Trophoblast cell (in vitro differentiated cells and primary cell): ENCODE data around the gene ZNF765.
"Not testable (repeated sequence)": the region's sequence is repeated elsewhere in the genome, so short reads cannot be mapped to it uniquely, and the experiment has no call there.

Experiments
- DNase-seq, 2 donors: peaks; one replicate each; pipeline ENCODE4 v3.0.0-alpha.2; 2016
- H2AFZ ChIP-seq: 2 replicates; pipeline ENCODE4 v1.6.1; 2013; ENCODE audit warnings: low read length, moderate library complexity, mild to moderate bottlenecking; ENCODE audit not compliant: insufficient read depth, poor library complexity
- H2AK5ac ChIP-seq: 2 replicates; pipeline ENCODE4 v1.6.1; 2013; ENCODE audit warnings: mild to moderate bottlenecking, low read length
- H2BK120ac ChIP-seq: 2 replicates; pipeline ENCODE4 v1.6.1; 2013; ENCODE audit warnings: low read length, mild to moderate bottlenecking, moderate library complexity; ENCODE audit not compliant: insufficient read depth, poor library complexity
- H2BK12ac ChIP-seq: 2 replicates; pipeline ENCODE4 v1.6.1; 2013; ENCODE audit warnings: mild to moderate bottlenecking, low read length, moderate library complexity
- H2BK5ac ChIP-seq: 2 replicates; pipeline ENCODE4 v1.6.1; 2013; ENCODE audit warnings: low read length, low read depth, moderate library complexity, mild to moderate bottlenecking; ENCODE audit not compliant: poor library complexity
- H3K14ac ChIP-seq: 2 replicates; pipeline ENCODE4 v1.6.1; 2013; ENCODE audit warnings: mild to moderate bottlenecking, low read length
- H3K18ac ChIP-seq: 2 replicates; pipeline ENCODE4 v1.6.1; 2013; ENCODE audit warnings: mild to moderate bottlenecking, low read length
- H3K23ac ChIP-seq: 2 replicates; pipeline ENCODE4 v1.6.1; 2013; ENCODE audit warnings: low read length
- H3K27ac ChIP-seq: 2 replicates; pipeline ENCODE4 v1.5.1; 2013; ENCODE audit warnings: low read depth, mild to moderate bottlenecking, inconsistent platforms, low read length, moderate library complexity
- H3K27me3 ChIP-seq: 2 replicates; pipeline ENCODE4 v1.6.1; 2013; ENCODE audit warnings: inconsistent platforms, mild to moderate bottlenecking, low read length, moderate library complexity; ENCODE audit not compliant: insufficient read depth
- H3K36me3 ChIP-seq, 2 experiments: 1 replicate in 1 of 2; 2 replicates in 1 of 2; pipeline ENCODE4 v1.6.1; 2013; ENCODE audit warnings: low read length in 2 of 2, mild to moderate bottlenecking in 2 of 2, moderate library complexity in 1 of 2; ENCODE audit not compliant: insufficient read depth in 2 of 2, control insufficient read depth in 1 of 2
- H3K4ac ChIP-seq: 2 replicates; pipeline ENCODE4 v1.6.1; 2013; ENCODE audit warnings: low read depth, mild to moderate bottlenecking, low read length, moderate library complexity
- H3K4me1 ChIP-seq, 2 experiments: 1 replicate in 1 of 2; 2 replicates in 1 of 2; pipeline ENCODE4 v1.6.1; 2013; ENCODE audit warnings: low read length in 2 of 2, mild to moderate bottlenecking in 2 of 2, moderate library complexity in 1 of 2; ENCODE audit not compliant: insufficient read depth in 2 of 2, control insufficient read depth in 1 of 2
- H3K4me2 ChIP-seq: 2 replicates; pipeline ENCODE4 v1.6.1; 2013; ENCODE audit warnings: inconsistent platforms, mild to moderate bottlenecking, low read length, moderate library complexity
- H3K4me3 ChIP-seq: 2 replicates; pipeline ENCODE4 v1.5.1; 2013; ENCODE audit warnings: mild to moderate bottlenecking, low read depth, low read length, inconsistent platforms
- H3K79me1 ChIP-seq: one replicate; pipeline ENCODE4 v1.6.1; 2013; ENCODE audit warnings: low read length
- H3K79me2 ChIP-seq: 2 replicates; pipeline ENCODE4 v1.6.1; 2013; ENCODE audit warnings: low read length, mild to moderate bottlenecking; ENCODE audit not compliant: control insufficient read depth, insufficient read depth, poor library complexity
- H3K9ac ChIP-seq: 2 replicates; pipeline ENCODE4 v1.6.1; 2013; ENCODE audit warnings: mild to moderate bottlenecking, low read length
- H3K9me3 ChIP-seq: 2 replicates; pipeline ENCODE4 v1.6.1; 2013; ENCODE audit warnings: low read depth, mild to moderate bottlenecking, control low read depth, inconsistent platforms, low read length; ENCODE audit not compliant: insufficient read depth
- H4K12ac ChIP-seq: 2 replicates; pipeline ENCODE4 v1.6.1; 2013; ENCODE audit warnings: low read depth, mild to moderate bottlenecking, low read length, moderate library complexity
- H4K8ac ChIP-seq: 2 replicates; pipeline ENCODE4 v1.6.1; 2013; ENCODE audit warnings: low read depth, mild to moderate bottlenecking, low read length, moderate library complexity
- H4K91ac ChIP-seq: one replicate; pipeline ENCODE4 v1.6.1; 2013; ENCODE audit warnings: low read depth, mild to moderate bottlenecking, low read length, moderate library complexity
- WGBS: extraction: QIAGEN DNeasy Blood & Tissue Kit; methylation state at CpG from one replicate; pipeline ENCODE4 v1.1.7; 2013; ENCODE audit warnings: missing lambda C conversion rate; ENCODE audit not compliant: insufficient read length, insufficient coverage; ENCODE audit errors: extremely low coverage; 5-methylcytosine and 5-hydroxymethylcytosine counted together

Gene ZNF765

GRCh38 chr19:53431399-53432087 lies 36.6 kb downstream of the ZNF765 start, which contains the start of gene ZNF761:
Gene ZNF761 (plus strand): TSS chr19:53431984. CDS start chr19:53447269, 15,285 bp downstream.
- H3K27ac ChIP-seq, result peak within 1 kb of the TSS; percentile 14
- H3K4me3 ChIP-seq, result peak within 1 kb of the TSS; percentile 74
- peak within 1 kb of the TSS; percentile 80 for H3K18ac ChIP-seq
- DNase-seq, result peak; percentile 98
- peaks cover 1 to 2% of the 10 kb centered on the region in 2 experiments for H3K4me1 ChIP-seq
- H3K36me3 ChIP-seq, result peaks cover 7 to 14% of the 10 kb centered on the region in 2 experiments
- no peaks in the 10 kb centered on the region for H3K27me3 ChIP-seq
- H2AFZ ChIP-seq, result peak within 1 kb of the TSS; percentile 50
- no peak within 1 kb of the TSS for H2BK12ac ChIP-seq
- H4K12ac ChIP-seq, result peak within 1 kb of the TSS; percentile 12
- H3K79me1 ChIP-seq, result peaks cover 6% of the 10 kb centered on the region
- H2BK120ac ChIP-seq, result no peak within 1 kb of the TSS
- peak within 1 kb of the TSS; percentile 42 for H2BK5ac ChIP-seq
- H3K4me2 ChIP-seq, result peak within 1 kb of the TSS; percentile 86
- peak within 1 kb of the TSS; percentile 80 for H4K8ac ChIP-seq
- peak within 1 kb of the TSS; percentile 32 for H4K91ac ChIP-seq
- H3K79me2 ChIP-seq, result peaks cover 3% of the 10 kb centered on the region
- peak within 1 kb of the TSS; percentile 77 for H3K14ac ChIP-seq
- H3K9ac ChIP-seq, result peak within 1 kb of the TSS; percentile 34
- no peak within 1 kb of the TSS for H3K23ac ChIP-seq
- peak within 1 kb of the TSS; percentile 87 for H2AK5ac ChIP-seq
- no peaks in the 10 kb centered on the region for H3K9me3 ChIP-seq
- WGBS, result no CpG with 5 or more reads among the region's 46 CpGs
- H3K4ac ChIP-seq, result peak within 1 kb of the TSS; percentile 91

DNA sequence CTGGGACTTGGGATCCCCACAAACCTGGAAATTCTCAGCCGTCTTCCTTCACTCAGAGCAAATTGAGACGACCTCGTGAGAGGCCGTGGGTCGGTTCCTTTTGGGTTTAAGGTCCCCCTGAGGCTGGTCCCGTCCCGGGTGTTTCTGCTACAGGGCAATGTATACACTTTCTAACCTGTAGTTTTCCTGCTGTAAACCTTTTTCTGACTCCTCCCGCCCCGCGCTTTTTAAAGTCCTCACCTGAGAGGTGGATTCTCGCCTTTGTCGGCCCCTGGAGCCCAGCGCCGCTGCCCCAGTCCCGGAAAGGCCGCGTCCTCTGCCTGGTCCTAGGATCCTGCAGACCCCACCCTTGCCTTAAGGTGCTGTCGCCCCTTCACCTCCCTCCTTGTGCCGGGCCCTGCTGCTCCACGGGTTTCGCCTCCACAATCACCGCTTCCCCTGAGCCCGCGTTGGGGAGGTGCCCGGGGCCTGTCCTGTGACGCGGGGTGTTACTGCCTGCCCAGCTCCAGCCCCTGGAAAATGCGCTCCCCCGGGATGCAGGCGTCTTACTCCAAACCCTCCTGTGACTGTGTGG lies 37.2 kb downstream of the ZNF765 start:
- peak overlapping the region; percentile 77 for H3K14ac ChIP-seq
- peak overlapping the region; percentile 87 for H2AK5ac ChIP-seq
- H3K27ac ChIP-seq, result no peak overlapping the region
- no peaks in the 10 kb centered on the region for H3K9me3 ChIP-seq
- no peak overlapping the region for H2AFZ ChIP-seq
- H3K18ac ChIP-seq, result peak overlapping the region; percentile 80
- H3K4me2 ChIP-seq, result peak overlapping the region; percentile 70
- H2BK5ac ChIP-seq, result peak overlapping the region; percentile 42
- H4K8ac ChIP-seq, result peak overlapping the region; percentile 80
- no peak overlapping the region for H2BK120ac ChIP-seq
- peaks cover 11 to 16% of the 10 kb centered on the region in 2 experiments for H3K36me3 ChIP-seq
- peak in 1 of 2 donors; percentile 38 for DNase-seq
- peaks cover 6% of the 10 kb centered on the region for H3K79me1 ChIP-seq
- peak overlapping the region; percentile 12 for H4K12ac ChIP-seq
- H3K27me3 ChIP-seq, result no peaks in the 10 kb centered on the region
- peak overlapping the region; percentile 32 for H4K91ac ChIP-seq
- H3K4me3 ChIP-seq, result peak overlapping the region; percentile 74
- H2BK12ac ChIP-seq, result no peak overlapping the region
- H3K79me2 ChIP-seq, result peaks cover 5% of the 10 kb centered on the region
- H3K23ac ChIP-seq, result no peak overlapping the region
- H3K9ac ChIP-seq, result peak overlapping the region; percentile 34
- H3K4me1 ChIP-seq, result peaks cover 1 to 2% of the 10 kb centered on the region in 2 experiments
- WGBS, result no CpG with 5 or more reads among the region's 30 CpGs
- peak overlapping the region; percentile 91 for H3K4ac ChIP-seq

DNA sequence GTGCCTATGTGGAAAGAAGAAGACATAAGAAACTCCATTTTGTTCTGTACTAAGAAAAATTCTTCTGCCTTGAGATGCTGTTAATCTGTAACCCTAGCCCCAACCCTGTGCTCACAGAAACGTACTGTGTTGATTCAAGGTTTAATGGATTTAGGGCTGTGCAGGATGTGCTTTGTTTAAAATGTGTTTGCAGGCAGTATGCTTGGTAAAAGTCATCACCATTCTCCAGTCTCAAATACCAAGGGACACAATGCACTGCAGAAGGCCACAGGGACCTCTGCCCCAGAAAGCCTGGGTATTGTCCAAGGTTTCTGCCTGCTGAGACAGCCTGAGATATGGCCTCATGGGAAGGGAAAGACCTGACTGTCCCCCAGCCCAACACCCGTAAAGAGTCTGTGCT lies 48.9 kb downstream of the ZNF765 start:
- not testable (repeated sequence) for H3K14ac ChIP-seq, DNase-seq, H3K23ac ChIP-seq, H3K27ac ChIP-seq, H3K18ac ChIP-seq, H3K4ac ChIP-seq, H3K4me2 ChIP-seq, H2AFZ ChIP-seq, H2BK12ac ChIP-seq, H2BK120ac ChIP-seq, H4K91ac ChIP-seq, H4K12ac ChIP-seq, H2AK5ac ChIP-seq, H4K8ac ChIP-seq, H3K9ac ChIP-seq, H3K4me3 ChIP-seq, H3K79me1 ChIP-seq, H2BK5ac ChIP-seq, H3K79me2 ChIP-seq, H3K27me3 ChIP-seq
- WGBS, result no CpG with 5 or more reads among the region's 2 CpGs
- Histone ChIP-seq H3K9me3 (peaks cover 16% of the 10 kb centered on the region), H3K36me3 (peaks cover 53 to 65% of the 10 kb centered on the region in 2 experiments), H3K4me1 (peaks cover 10 to 11% of the 10 kb centered on the region in 2 experiments)

- not testable (repeated sequence) for H2AFZ ChIP-seq, H4K91ac ChIP-seq, H2BK12ac ChIP-seq, H3K4me2 ChIP-seq, H3K79me1 ChIP-seq, H3K18ac ChIP-seq, H2BK120ac ChIP-seq, H3K4me3 ChIP-seq, H4K12ac ChIP-seq, H4K8ac ChIP-seq, H3K23ac ChIP-seq, H2AK5ac ChIP-seq, H3K9ac ChIP-seq, H3K4ac ChIP-seq, H2BK5ac ChIP-seq, H3K14ac ChIP-seq, H3K79me2 ChIP-seq, H3K27me3 ChIP-seq
- H3K27ac ChIP-seq, result peak overlapping the region; percentile 8
- H3K9me3 ChIP-seq, result peaks cover 10% of the 10 kb centered on the region
- peaks cover 10 to 11% of the 10 kb centered on the region in 2 experiments for H3K4me1 ChIP-seq
- no CpG with 5 or more reads among the region's 5 CpGs for WGBS
- peaks cover 60 to 65% of the 10 kb centered on the region in 2 experiments for H3K36me3 ChIP-seq
- DNase-seq, result peak; percentile 53 to 67
These were observed 52.2 kb downstream of the ZNF765 start for GRCh38 chr19:53447196-53447595.
